HG03108 (cell line): ENCODE measurements around the gene EXOC4.

Experiments
- ATAC-seq: cut with Tn5 transposase; IDR thresholded peaks from one replicate; pipeline ENCODE4 v1.9.1; 2021; ENCODE audit warnings: moderate library complexity; ENCODE audit not compliant: unreplicated experiment

EXOC4 gene

GRCh38 chr7:133419041-133419440 is 166.2 kb downstream of the EXOC4 start:
- ATAC-seq, result no peak

GRCh38 chr7:133423618-133424017 is 170.7 kb downstream of the EXOC4 start:
- ATAC-seq, result no peak

DNA sequence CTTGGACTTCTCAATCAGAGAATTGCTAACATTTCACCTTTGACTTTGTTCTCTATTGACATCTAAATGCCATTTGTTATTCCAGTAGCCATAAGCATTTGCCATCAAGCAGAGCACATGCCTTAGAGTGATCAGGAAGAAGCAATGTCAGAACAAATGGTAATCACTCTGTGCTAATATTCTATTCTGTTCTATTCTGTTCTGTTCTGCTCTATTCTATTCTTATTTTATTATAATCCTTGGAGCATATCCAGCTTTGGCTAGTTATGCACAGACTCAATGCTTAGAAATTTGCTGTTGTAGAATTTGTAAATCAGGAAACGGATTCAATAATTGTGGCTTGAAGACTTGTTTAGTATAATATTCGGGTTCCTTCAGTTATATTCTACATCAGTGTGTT is 175.4 kb downstream of the EXOC4 start:
- ATAC-seq, result no peak

DNA sequence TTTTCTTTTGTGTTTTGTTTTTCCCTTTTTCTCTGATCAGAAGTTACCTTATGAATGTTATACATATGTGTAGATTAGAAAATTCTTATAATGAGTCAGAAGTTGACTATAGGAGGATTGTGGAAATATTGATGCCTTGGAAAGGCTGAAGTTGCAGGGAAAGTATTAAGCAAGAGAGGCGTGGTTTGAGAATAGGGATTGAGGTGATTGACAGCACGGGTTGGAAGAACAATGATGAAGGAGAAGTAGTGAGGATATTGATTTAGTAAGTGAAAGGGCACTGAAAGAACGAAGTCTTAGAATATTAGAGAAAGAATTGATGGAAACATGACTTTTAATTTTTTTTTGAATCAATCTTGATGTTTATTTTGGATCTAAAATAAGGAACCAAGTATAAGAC is 176.0 kb downstream of the EXOC4 start:
- no peak for ATAC-seq

GRCh38 chr7:133429371-133429770 is 176.5 kb downstream of the EXOC4 start:
- ATAC-seq, result no peak

- ATAC-seq, result no peak
Measured at GRCh38 chr7:133431134-133431724, 178.4 kb downstream of the EXOC4 start.

- no peak for ATAC-seq
Measured at GRCh38 chr7:133433165-133433812, 180.4 kb downstream of the EXOC4 start.

GRCh38 chr7:133434246-133434865 is 181.5 kb downstream of the EXOC4 start:
- no peak for ATAC-seq

GRCh38 chr7:133436014-133436428 is 183.1 kb downstream of the EXOC4 start:
- ATAC-seq, result no peak

DNA sequence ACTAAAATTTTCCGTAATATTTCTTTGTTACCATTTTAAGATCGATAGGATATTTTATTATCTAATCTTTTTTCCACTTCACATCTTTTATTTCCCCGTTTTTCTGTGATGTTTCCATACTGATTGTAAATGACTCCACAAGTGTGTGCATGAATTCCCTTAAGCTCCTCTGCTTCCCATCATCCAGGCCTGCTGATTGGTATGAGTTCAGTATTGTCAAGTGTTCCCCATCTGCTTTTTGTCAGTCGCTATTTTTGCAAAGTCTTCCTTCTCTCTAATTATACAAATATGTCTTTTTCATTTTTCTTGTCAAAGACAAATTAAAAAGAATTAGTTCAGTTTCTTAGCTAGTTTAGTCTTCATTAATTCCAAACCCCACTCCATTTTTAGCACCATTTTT is 184.7 kb downstream of the EXOC4 start:
- ATAC-seq, result no peak

- no peak for ATAC-seq
Measured at GRCh38 chr7:133442818-133443217, 189.9 kb downstream of the EXOC4 start.

DNA sequence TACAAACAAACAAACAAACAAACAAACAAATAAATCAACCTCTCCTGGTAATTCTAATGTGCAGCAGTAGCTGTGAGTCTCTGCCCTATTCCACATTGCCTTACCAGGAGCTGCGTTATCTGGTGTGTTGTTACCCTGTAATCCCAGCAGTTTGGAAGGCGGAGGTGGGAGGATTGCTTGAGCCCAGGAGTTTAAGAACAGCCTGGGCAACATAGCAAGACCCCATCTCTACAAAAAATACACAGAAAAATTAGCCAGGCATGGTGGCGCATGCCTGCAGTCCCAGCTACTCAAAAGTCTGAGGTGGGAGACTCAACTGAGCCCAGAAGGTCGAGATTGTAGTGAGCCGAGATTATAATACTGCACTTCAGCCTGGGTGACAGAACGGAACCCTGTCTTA is 192.7 kb downstream of the EXOC4 start:
- ATAC-seq, result no peak

DNA sequence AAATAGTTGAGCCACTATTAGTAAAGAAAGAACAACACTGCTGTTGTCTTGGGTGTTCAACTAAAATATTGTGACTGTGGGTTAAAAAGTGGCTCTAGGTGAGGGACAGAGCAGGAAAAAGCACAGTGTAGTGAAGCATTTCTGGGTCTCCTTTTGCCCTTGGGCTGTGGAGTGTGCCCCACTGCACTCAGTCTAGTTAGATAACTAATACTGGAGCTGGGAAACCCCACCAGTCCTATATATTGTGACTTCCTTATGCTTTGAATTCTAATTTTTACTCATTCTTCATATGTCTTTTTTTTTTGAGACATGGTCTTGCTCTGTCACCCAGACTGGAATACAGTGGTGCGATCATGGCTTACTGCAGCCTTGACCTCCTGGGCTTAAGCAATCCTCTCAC is 195.1 kb downstream of the EXOC4 start:
- no peak for ATAC-seq

- ATAC-seq, result no peak
Measured at GRCh38 chr7:133452577-133452976, 199.7 kb downstream of the EXOC4 start.

GRCh38 chr7:133458688-133459087 is 205.8 kb downstream of the EXOC4 start:
- no peak for ATAC-seq

DNA sequence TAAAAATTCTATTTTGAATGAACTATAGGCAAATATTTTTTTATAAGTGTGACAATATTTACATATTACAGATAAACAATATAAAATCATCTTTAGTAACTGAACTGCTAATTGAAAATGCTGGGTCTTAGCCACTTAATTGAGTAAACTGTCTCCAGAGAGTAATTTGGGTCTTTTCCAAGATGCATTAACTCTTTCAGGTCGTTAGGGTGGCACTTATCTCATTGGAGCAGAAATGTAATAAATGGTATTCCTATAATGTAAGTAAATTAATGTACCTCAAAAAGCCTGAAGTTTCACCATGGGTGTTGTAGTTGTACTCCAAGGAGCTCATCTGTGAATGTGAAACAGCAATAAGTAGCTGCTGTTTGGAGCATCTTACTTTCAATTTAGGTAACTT is 208.5 kb downstream of the EXOC4 start:
- no peak for ATAC-seq

- ATAC-seq, result no peak
Measured at GRCh38 chr7:133475655-133476054, 222.8 kb downstream of the EXOC4 start.

DNA sequence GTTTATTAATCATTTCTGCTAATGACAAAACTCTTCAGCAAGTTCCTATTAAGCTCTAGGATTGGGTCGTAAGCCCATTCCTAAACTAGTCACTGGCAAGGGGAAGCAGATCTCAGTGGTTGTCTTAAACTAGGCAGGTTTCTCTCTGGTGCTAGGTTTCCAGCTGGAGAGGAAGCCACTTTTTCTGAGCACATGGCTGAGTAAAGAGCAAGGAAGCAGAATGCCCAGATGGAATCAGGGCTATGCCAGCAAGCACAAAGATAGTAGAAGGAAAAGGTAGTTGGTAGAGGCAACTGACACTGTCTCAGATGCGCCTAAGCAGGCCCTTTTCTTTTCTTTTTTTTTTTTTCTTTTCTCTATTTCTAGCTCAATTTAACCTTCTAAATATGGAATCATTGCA is 224.9 kb downstream of the EXOC4 start:
- ATAC-seq, result no peak

DNA sequence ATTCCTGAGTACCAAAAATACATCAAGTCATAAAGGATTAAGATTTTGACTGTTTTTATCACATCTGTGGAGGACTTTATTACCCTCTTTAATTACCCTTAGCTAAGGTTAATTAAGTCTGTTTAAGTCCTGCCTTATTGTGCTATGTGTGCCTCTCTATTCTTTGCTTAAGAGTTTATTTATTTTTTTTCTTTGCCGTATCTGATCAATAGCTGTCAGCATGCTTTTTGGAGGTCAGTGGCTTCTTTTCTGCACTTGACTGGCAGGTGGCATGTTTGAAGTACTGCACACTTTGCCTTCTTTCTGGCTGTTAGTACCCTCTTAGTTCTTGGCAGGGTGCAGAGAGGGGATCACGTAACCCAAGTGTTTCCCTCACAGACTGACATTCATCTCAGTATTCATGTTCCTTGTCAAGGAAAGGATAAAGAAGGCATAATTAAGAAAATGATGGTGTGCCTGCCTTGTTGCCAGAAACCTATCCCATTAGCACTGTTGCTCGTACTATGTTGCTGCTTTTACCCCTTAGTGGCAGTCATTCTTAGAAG is 225.8 kb downstream of the EXOC4 start:
- no peak for ATAC-seq

DNA sequence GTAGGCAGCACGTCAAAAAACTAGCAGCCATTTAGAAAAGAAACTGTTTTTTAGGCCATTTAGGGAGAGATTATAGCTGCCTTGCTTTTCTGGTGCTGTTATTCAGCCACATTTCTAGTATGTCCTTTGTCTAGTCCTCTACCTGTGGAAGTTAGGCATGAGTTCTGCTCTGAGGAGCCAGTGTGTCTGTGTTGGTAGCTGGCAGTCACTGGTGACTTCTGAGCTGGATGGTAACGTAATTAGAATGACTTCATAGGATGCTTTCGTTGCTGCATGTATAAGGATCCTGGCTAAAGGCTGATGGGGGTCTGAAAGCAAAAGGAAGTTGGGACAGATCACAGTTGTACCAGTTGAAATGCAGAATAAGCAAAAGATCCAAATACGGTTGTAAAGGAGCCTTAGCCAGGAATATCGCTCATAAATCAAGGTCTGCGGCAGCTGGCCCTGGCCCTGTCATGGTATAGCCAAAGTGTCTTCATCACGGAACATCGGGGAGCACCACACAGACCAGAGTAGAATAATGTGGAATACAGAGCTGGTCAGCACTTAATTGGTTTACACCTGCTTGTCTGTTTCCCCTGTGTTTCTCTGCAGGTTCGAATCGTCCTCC is 226.7 kb downstream of the EXOC4 start:
- no peak for ATAC-seq

GRCh38 chr7:133480868-133481267 is 228.0 kb downstream of the EXOC4 start:
- ATAC-seq, result no peak

DNA sequence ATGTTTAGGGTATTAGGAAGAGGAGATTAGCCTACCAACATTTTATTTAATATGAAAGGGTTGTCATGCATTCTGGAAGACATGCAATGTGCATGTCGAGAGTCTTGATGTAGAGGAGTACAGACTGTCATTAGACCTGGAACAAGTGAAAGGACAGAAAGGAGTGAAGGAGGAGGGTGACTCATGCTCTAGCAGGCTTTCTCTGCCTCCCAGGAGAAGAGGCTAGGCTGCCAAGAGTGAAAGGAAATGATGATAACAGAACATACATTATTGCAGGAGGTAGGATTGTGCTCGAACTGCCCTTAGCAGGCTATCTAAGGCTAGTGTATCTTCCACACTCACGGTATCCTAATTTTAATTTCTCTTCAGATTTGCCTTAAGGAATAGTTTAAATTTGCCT is 228.8 kb downstream of the EXOC4 start:
- ATAC-seq, result no peak
